NCI-H510A (cell line): ENCODE results near the gene CBFA2T3.

Experiments used
- DNase-seq: peaks from one replicate; lab custom pipeline; 2025; lab: John Stamatoyannopoulos, UW

The CBFA2T3 gene

GRCh38 chr16:88962478-88963152, 14.4 kb downstream of the CBFA2T3 start:
- no peak for DNase-seq

- no peak for DNase-seq
These were observed 16.0 kb downstream of the CBFA2T3 start for GRCh38 chr16:88961011-88961410.

DNA sequence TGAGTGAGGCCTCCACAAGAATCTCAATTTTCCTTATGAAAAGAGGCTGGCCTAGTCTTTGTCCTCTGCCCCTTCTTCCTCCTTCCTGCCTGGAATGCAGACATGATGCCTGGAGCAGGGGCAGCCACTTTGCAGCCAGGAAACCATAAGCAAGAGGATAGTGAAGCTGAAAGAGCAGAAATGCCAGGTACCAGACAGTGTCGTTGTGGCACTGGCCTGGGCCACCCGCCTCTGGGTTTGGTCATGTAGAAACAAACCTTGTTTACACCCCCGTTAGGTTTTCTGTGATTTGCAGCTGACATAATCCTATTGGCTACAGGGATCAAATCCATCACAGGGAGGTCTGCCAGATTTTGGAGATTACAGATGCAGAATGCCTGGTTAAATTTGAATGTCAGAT, 16.5 kb downstream of the CBFA2T3 start:
- no peak for DNase-seq

DNA sequence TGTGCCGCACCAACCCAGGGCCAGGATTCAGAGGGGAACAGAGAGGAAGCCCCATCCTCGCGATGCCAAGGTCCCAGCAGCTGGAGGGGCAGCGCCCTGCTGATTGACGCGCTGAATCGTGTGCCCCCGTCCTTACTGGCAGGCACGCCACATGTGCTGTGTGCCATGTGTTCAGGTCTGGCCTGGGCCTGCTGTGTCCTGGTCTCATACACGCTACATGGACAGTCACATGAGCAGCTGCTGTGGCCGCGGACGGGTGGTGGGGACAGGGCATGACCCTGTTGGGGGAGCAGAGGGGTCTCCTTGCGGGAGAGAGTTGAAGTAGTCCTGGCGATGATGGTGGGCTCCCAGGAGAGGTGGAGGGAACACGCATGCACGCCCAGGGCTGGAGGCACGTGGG, 18.0 kb downstream of the CBFA2T3 start:
- DNase-seq = no peak

DNA sequence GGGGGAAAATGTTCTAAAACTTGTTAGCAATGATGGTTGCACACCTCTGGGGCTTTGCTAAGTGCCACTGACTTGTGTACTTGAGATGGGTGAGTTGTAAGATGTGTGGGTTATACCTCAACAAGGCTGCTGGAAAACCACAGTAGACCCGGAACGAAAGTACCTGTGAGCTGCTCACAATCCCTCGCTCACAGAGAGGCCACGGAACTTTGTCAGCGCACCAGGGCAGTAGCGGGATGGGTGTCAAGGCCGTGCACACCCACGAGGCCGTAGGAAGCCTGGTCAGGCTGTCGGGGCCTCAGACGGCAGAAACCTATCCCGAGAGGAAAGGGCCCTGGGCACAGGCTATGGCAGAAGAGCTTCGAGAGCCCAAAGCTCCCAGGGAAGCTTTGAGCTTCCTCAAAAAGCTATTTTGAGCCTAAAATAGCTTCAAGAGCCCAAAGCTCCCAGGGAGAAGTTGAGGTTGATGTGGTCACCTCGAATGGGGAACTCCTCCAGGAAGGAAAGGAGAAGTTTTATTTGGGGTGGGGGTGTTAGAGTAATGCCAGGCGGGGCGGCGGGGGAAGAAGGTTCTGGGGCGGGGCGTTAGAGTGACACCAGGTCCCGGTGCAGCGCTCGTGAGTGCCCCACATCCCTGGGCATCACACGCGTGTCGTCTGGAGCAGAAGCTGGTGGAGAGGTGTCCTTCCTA, 19.0 kb downstream of the CBFA2T3 start:
- no peak for DNase-seq

GRCh38 chr16:88957433-88957767, 19.6 kb downstream of the CBFA2T3 start:
- DNase-seq = no peak

- no peak for DNase-seq
These were observed 20.2 kb downstream of the CBFA2T3 start for GRCh38 chr16:88956546-88957432.

- no peak for DNase-seq
These were observed 21.1 kb downstream of the CBFA2T3 start for GRCh38 chr16:88955906-88956305.

DNA sequence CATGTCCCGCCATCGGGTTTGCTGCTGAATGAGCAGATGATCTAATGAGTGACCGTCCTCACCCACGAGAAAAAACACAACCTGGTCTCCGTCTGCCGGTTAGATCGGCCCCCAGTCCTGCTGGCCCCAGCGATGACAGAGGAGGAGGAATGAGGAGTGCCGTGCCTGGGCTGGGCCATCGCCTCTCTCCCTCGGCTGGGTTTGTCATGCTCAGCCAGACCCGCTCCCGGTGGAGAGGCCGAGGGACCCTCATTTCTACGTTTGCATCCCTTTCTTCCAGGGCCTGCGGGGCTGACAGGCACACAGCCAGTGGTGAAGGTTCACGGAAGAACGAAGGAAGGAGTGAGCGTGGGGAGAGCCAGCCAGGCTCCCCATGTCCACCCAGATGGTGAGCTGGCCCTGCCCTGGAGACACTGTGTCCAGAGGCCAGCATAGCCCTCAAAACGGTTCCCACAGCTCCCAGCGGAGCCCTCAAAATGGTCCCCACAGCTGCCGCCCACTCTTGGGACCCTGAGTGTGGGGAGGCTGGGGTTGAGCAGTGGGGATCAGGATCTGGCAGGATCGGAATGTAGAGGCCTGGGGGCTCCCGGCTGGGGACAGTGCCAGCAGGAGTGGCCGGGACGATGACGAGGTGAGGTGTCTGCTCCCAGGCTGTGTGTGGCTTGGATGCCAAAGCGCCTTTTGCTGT, 23.9 kb downstream of the CBFA2T3 start:
- DNase-seq = no peak

- DNase-seq = no peak
These were observed 25.0 kb downstream of the CBFA2T3 start for GRCh38 chr16:88951989-88952388.

DNA sequence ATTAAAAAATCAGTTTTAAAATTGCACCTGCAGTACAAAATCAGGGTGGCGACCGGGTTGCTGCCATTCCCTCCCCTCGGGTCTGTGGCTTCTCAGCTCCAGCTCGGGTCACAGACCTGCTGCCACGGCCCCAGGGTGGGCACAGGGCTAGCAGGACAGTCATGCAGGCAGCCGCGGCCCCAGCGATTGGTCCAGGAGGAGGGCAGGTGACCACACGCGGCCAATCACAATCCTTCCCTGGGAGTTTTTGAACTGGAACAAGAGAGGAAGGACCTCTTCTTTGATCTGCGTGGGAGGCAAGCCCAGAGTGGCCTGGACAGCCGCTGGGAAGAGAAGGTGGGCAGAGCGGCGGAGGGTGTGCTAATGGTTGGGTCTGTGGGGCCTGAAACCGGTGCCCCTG, 25.5 kb downstream of the CBFA2T3 start:
- DNase-seq = no peak

DNA sequence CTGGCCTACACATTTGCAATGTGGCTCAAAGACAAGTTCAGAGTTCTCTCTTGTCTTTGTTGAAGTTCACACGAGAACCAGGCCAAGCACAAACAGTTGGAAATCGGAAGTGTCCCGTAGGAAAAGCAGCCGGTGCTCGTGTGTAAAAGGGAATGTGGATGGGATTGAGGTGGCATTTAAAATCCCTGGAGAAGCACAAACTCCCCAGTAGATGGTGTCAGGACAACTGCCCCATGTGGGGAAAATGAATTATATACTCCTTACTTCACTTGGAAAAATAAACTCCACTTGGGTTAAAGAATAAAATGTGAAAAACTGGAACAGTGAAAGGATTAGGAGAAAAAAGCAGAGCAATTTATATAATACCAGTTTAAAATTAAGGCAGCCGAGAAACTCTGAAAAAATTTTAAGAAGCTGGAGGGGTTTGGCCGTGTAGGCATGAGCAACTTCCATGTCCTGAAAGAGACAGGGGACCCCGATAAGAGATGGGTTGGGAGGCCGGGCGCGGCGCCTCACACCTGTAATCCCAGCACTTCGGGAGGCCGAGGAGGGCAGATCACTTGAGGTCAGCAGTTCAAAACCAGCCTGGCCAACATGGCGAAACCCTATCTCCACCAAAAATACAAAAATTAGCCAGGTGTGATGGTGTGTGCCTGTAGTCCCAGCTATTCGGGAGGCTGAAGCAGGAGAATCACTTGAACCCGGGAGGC, 28.1 kb downstream of the CBFA2T3 start:
- DNase-seq = no peak

- DNase-seq = no peak
These were observed 31.5 kb downstream of the CBFA2T3 start for GRCh38 chr16:88945473-88945872.

- no peak for DNase-seq
These were observed 33.3 kb downstream of the CBFA2T3 start for GRCh38 chr16:88943741-88944140.

- DNase-seq = no peak
These were observed 33.8 kb downstream of the CBFA2T3 start for GRCh38 chr16:88943131-88943664.

- DNase-seq = no peak
These were observed 34.8 kb downstream of the CBFA2T3 start for GRCh38 chr16:88941913-88942909.

DNA sequence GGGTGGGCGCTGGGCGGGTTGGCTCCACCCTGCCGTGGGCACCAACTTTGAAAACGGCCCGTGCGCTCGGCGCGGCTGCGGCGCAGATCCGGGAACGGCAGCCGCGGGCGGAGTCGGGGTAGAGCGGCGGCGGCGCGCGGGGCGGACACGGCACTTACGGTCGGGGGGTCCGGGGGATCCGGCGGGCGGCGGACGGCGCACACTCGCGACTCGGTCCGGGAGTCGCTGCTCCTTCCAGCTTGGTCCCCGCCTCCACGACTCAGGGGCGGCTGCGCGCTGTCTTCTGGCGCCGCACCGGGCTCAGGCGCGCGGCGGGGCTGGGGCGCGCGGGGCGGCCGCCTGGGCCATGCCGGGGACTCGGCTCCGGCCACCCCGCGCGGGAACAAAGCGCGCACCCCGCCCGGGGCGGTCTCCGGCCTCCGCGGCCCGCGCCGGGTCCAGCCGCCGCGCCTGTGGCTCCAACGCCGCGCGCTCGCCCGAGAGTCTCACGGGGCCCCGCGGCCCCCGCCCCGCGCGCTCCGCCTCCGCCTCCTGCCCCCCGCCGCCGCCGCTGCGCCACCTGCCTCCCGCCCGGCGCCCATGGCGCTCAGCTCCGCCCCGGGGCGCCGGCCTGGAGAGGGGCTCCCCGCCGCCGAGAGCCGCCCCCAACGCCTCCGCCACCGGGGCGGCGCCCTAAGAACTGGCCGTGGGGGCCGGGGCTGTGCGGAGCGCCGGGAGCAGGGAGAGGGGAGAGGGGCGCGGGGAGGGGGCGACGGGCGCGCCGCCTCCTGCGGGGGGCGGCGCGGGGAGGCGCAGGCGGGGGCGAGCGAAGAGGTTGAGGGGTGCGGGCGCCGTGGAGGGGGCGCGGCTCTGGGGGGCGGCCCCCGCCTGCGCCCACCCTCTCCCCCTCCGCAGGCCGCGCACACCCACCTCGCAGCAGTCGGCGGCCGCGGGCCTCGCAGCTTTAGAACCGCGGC, 35.9 kb downstream of the CBFA2T3 start:
- DNase-seq = no peak

GRCh38 chr16:88939972-88940861, 36.8 kb downstream of the CBFA2T3 start:
- DNase-seq = no peak
